A549 treated with RU486 at 1 μM for 4 hours (cell line): Measurements from ENCODE around the gene PLD4. TPM values are rescaled to one million over a fixed set of nuclear protein-coding genes. Genes with fewer than 3 reads are reported as not detected.

Experiments
- total RNA-seq: library from RNA; stranded (reverse); fragments of 200-300 nt; extraction: Qiagen RNA extraction; gene quantifications from 5 replicates; pipeline ENCODE4 v1.2.3, GENCODE V29; 2022; ENCODE audit warnings: low read depth

PLD4 gene, protein sequence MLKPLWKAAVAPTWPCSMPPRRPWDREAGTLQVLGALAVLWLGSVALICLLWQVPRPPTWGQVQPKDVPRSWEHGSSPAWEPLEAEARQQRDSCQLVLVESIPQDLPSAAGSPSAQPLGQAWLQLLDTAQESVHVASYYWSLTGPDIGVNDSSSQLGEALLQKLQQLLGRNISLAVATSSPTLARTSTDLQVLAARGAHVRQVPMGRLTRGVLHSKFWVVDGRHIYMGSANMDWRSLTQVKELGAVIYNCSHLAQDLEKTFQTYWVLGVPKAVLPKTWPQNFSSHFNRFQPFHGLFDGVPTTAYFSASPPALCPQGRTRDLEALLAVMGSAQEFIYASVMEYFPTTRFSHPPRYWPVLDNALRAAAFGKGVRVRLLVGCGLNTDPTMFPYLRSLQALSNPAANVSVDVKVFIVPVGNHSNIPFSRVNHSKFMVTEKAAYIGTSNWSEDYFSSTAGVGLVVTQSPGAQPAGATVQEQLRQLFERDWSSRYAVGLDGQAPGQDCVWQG
- not detected in 5 replicates for total RNA-seq

DNA sequence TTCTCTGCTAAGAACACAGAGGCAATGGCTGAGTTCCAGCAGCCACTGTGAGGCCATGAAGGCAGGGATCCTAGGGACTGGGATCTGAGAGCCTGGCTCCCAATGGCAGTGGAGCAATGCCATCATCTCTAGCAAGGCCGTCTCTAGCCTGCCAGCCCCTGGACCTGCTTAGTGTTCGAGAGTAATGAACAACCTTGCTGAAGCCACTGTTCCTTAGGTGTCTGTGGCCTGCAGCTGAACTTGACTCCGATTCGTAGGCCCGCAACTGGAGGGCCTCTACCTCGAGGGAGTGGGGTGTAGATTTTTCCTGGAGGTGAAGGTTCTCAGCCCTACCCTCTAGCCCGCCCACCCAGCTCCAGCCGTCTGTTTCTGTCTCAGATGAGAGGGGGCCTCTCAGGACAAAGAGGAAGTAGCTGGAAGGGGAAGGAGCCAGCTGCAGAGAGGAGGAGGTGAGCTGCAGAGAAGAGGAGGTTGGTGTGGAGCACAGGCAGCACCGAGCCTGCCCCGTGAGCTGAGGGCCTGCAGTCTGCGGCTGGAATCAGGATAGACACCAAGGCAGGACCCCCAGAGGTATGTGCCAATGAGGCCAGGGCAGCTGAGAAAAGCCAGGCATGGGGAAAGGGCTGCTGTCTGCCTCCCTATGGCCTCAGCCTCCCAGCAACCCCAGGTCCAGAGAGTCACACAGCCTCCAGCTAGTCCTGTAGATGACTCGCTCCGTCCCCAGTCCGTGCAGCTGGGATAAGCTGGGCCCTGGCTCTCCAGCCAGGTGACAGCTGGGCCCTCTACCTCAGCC is at the start of gene PLD4:
PLD4 (plus strand) TSS at position 459 of the 793 bp plus-strand sequence. CDS start 2,262 bp downstream, outside the sequence.

DNA sequence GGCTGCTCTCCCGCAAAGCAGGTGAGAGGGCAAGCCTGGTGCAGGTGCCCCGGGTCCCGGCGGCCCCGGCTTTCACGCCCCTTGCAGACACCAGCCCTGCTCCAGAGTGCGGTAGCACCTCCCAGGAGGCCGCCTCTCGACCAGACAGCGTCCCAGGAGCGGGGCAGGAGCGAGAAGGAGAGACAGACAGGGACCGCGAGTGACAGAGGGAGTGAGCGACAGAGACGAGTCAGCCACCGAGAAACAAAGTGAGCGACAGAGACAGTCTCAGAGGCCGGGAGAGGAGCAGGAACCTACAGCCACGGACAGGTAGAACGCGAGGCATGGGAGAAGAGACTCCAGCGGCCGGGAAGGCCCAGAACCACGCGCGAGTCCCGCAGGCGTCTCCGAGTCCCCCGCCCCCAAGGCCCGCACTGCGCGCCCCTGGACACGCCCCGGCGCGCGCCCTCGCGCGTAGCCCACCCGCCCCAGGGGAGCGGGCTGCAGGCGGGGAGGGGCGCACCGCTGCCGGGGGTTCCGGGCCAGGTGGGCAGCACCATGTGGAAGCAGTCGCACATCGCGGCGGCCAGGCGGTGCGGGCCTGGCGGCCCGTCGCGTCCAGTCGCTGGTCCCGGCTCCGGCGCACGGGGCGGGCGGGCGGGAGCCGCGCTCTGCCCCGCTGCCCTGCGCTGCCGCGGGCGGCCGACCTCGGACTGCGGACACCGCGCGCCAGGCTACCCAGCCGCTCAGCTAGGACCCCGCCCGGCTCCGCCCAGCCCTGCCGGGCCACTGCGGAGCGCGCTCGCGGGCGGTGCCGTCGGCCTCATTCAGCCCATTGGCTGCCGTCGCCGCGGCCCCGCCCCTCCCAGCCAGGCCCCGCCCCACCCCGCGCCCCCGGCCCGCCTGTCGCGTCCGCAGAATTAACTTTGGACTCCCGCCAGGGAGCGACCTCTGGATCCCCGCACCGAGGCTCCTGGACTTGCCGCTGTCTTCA is 53.3 kb downstream of the PLD4 start, which contains the start of gene AHNAK2:
AHNAK2 (minus strand) TSS at position 694 of the 973 bp plus-strand sequence; CDS start at position 557, 137 bp downstream.

Other genes with a start within 250 kb of the PLD4 start
- gene INF2, start 235.3 kb upstream of the PLD4 start, total RNA-seq = 76.5 to 152 TPM (median 135 TPM) in 5 replicates
- gene ADSS1, start 200.7 kb upstream of the PLD4 start, total RNA-seq = 4.5 to 7.8 TPM (median 6.2 TPM) in 5 replicates
- 123 to 208 TPM (median 180 TPM) in 5 replicates for gene SIVA1, start 171.7 kb upstream of the PLD4 start, total RNA-seq
- 84.1 to 113 TPM (median 101 TPM) in 5 replicates for gene AKT1, start 129.1 kb upstream of the PLD4 start, total RNA-seq
- 2.0 to 3.8 TPM (median 3.6 TPM) in 5 replicates for gene ZBTB42, start 123.8 kb upstream of the PLD4 start, total RNA-seq
- gene CEP170B, start 59.6 kb upstream of the PLD4 start, total RNA-seq = 15.5 to 27.9 TPM (median 21.4 TPM) in 5 replicates
- 182 to 214 TPM (median 186 TPM) in 5 replicates for gene AHNAK2, start 53.5 kb downstream of the PLD4 start, total RNA-seq
- 13.9 to 18.6 TPM (median 18.3 TPM) in 5 replicates for gene CLBA1, start 60.9 kb downstream of the PLD4 start, total RNA-seq
- 46.8 to 58.4 TPM (median 52.8 TPM) in 5 replicates for gene CDCA4, start 96.2 kb downstream of the PLD4 start, total RNA-seq
- 0.43 to 0.64 TPM (median 0.55 TPM) in 5 replicates for gene GPR132, start 140.6 kb downstream of the PLD4 start, total RNA-seq
- 13.6 to 24.8 TPM (median 23.0 TPM) in 5 replicates for gene JAG2, start 243.9 kb downstream of the PLD4 start, total RNA-seq